Measurements from ENCODE around the gene PWWP2B. TPM values are rescaled to one million over a fixed set of nuclear protein-coding genes. Genes with fewer than 3 reads are reported as not detected.

Gene PWWP2B
- total RNA-seq, 6 experiments from 2014 or later: 3.0 to 12.2 (median 5.1) TPM

GRCh38 chr10:132353456-132354355 is 43.3 kb upstream of the PWWP2B start:
- TF ChIP-seq, protein P1, sequence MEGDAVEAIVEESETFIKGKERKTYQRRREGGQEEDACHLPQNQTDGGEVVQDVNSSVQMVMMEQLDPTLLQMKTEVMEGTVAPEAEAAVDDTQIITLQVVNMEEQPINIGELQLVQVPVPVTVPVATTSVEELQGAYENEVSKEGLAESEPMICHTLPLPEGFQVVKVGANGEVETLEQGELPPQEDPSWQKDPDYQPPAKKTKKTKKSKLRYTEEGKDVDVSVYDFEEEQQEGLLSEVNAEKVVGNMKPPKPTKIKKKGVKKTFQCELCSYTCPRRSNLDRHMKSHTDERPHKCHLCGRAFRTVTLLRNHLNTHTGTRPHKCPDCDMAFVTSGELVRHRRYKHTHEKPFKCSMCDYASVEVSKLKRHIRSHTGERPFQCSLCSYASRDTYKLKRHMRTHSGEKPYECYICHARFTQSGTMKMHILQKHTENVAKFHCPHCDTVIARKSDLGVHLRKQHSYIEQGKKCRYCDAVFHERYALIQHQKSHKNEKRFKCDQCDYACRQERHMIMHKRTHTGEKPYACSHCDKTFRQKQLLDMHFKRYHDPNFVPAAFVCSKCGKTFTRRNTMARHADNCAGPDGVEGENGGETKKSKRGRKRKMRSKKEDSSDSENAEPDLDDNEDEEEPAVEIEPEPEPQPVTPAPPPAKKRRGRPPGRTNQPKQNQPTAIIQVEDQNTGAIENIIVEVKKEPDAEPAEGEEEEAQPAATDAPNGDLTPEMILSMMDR (IDR thresholded peaks at IDR 0.05): no peak
- TF ChIP-seq POLR2A (IDR thresholded peaks at IDR 0.05): no peak

DNA sequence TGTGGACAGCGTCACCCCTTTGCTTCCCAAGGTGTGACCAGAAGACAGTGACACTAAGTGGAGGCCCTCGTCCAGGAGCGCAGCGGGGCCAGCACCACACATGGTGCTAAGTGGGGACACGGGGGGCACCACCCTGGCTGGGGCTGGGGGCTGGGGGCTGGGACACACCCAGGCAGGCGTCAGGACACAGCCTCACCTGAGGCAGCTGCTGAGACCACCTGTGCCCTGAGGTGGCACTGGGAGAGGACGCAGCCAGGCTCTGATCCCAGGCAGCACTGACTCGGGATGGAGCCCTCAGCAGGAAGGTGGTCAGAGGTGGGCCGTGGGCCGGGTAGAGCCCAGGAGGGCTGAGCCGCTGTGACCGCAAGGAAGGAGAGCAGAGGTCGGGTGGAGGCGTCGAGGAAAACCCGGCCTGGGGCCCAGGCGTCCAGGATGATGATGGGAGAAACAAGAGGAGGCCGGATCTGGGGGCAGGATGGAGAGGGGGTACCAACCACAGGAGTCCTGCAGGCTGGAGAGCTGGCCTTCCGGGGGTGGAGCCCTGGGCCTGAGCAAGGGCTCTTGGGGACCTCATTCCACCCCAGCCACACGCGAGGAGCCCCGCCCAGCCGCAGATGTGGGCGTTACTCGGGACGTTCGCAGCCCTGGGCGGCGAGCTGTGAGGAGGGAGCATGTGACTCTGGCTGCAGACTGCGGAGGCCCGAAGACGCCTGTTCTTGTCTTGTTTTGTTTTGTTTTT is 42.5 kb upstream of the PWWP2B start:
- ATAC-seq (no peak), DNase-seq (peak in 1 of 3 donors; percentile 39)
- H3K36me3 ChIP-seq: no peaks in the 10 kb centered on the region
- WGBS (ENCODE audit: insufficient coverage, low coverage, low lambda C conversion rate, missing lambda C conversion rate): no CpG with 5 or more reads among the region's 32 CpGs
- H3K27ac ChIP-seq: no peak overlapping the region
- no peaks in the 10 kb centered on the region for H3K9me3 ChIP-seq
- H3K4me1 ChIP-seq: no peaks in the 10 kb centered on the region
- no peaks in the 10 kb centered on the region for H3K27me3 ChIP-seq
- intact Hi-C loops (cut with DNase I): loop anchor here (5.0 kb wide), 1 partner anchor 132 kb away; no protein-coding TSS in a partner anchor
- no peak for TF ChIP-seq POLR2A (IDR thresholded peaks at IDR 0.05)
- TF ChIP-seq, protein P1 (IDR thresholded peaks at IDR 0.05): no peak
- H3K4me3 ChIP-seq: no peak overlapping the region

More at GRCh38 chr10:132353456-132354355, 43.3 kb upstream of the PWWP2B start:
- no peaks in the 10 kb centered on the region for H3K9me3 ChIP-seq
- ATAC-seq (peak in 1 of 4 donors; percentile 4), DNase-seq (peak in 1 of 3 donors; percentile 50)
- no peaks in the 10 kb centered on the region for H3K4me1 ChIP-seq
- H3K4me3 ChIP-seq: no peak overlapping the region
- H3K27ac ChIP-seq: no peak overlapping the region
- intact Hi-C loops (cut with DNase I): loop anchor here (5.0 kb wide), 1 partner anchor 131 kb away; no protein-coding TSS in a partner anchor
- H3K36me3 ChIP-seq: no peaks in the 10 kb centered on the region
- H3K27me3 ChIP-seq: no peaks in the 10 kb centered on the region
- WGBS (ENCODE audit: insufficient coverage, low coverage, low lambda C conversion rate, missing lambda C conversion rate): 86% methylated on average over 6 of the region's 20 CpGs

DNA sequence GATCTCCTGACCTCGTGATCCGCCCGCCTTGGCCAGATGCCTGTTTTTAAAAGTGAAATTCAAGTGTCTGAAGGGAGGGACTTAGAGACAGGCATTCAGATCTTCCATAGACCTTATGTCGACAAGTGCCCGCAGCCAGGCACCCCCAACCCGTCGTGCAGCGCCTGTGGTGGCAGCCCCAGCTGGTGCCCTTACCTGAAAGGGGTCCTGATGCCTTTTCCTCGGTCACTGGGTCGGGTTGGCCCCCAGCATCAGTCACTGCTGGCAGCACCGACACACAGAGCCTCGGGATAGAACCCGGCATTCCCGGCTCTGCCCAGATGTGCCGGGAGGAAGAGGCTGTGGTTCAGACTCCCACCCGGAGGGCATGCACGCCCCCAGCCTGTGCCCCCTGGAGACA is 41.7 kb upstream of the PWWP2B start:
- Histone ChIP-seq H3K36me3 (no peaks in the 10 kb centered on the region), H3K27ac (no peak overlapping the region), H3K4me1 (no peaks in the 10 kb centered on the region), H3K27me3 (no peaks in the 10 kb centered on the region), H3K4me3 (no peak overlapping the region), H3K9me3 (no peaks in the 10 kb centered on the region)
- ATAC-seq: no peak
- DNase-seq: peak in 1 of 3 donors; percentile 43
- intact Hi-C loops (cut with DNase I): no loop called here
- 84% methylated on average over 7 of the region's 17 CpGs for WGBS (ENCODE audit: insufficient coverage, low coverage, low lambda C conversion rate, missing lambda C conversion rate)
- TF ChIP-seq POLR2A (IDR thresholded peaks at IDR 0.05): no peak
- TF ChIP-seq, protein P1 (IDR thresholded peaks at IDR 0.05): no peak

- 82% methylated on average over 10 of the region's 13 CpGs for WGBS (ENCODE audit: insufficient coverage, low coverage, low lambda C conversion rate, missing lambda C conversion rate)
- no peaks in the 10 kb centered on the region for H3K9me3 ChIP-seq
- no peaks in the 10 kb centered on the region for H3K27me3 ChIP-seq
- no peak overlapping the region for H3K4me3 ChIP-seq
- H3K4me1 ChIP-seq: no peaks in the 10 kb centered on the region
- H3K27ac ChIP-seq: no peak overlapping the region
- intact Hi-C loops (cut with DNase I): no loop called here
- no peak for ATAC-seq
- peak in 1 of 3 donors; percentile 37 for DNase-seq
- H3K36me3 ChIP-seq: no peaks in the 10 kb centered on the region
- TF ChIP-seq, protein P1 (IDR thresholded peaks at IDR 0.05): no peak
- TF ChIP-seq POLR2A (IDR thresholded peaks at IDR 0.05): no peak
Observed at GRCh38 chr10:132355754-132356153, 41.2 kb upstream of the PWWP2B start.
